ENCODE data around the gene TNFRSF4. TPM values are rescaled to one million over a fixed set of nuclear protein-coding genes. Genes with fewer than 3 reads are reported as not detected.
"Not testable (repeated sequence)": the region's sequence is repeated elsewhere in the genome, so short reads cannot be mapped to it uniquely, and the experiment has no call there.

TNFRSF4 gene
- total and polyA plus RNA-seq, 9 of the 15 experiments (the other 6 are each of a cell fraction or from before 2014, with no cell fraction given), result 0.07 to 0.44 (median 0.19) TPM; not detected in 5

DNA sequence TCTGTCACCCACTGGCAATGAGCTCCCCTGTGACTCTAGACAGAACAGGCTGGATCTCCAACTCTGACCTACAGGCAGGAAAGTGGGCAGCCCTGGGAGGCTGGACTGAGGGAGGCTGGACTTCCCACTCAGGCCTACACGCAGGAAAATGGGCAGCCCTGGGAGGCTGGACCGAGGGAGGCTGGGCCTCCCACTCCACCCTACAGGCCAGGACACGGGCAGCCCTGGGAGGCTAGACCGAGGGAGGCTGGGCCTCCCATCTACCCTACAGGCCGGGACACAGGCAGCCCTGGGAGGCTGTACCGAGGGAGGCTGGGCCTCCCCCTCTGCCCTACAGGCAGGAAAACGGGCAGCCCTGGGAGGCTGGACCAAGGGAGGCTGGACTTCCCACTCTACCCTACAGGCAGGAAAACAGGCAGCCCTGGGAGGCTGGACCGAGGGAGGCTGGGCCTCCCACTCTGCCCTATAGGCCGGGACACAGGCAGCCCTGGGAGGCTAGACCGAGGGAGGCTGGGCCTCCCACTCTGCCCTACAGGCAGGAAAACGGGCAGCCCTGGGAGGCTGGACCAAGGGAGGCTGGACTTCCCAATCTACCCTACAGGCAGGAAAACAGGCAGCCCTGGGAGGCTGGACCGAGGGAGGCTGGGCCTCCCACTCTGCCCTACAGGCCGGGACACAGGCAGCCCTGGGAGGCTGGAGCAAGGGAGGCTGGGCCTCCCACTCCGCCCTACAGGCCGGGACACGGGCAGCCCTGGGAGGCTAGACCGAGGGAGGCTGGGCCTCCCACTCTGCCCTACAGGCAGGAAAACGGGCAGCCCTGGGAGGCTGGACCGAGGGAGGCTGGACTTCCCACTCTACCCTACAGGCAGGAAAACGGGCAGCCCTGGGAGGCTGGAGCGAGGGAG lies 34.3 kb upstream of the TNFRSF4 start:
- H3K27me3 ChIP-seq (ENCODE audit: control insufficient read depth in 2 of 2, insufficient read depth in 2 of 2, low read length in 2 of 2); FAIRE-seq; H3K9me3 ChIP-seq (replicated peaks; ENCODE audit: control insufficient read depth, insufficient read depth, low read depth, low read length); H3K4me2 ChIP-seq (ENCODE audit: insufficient read depth, low read length); H3K9me1 ChIP-seq (ENCODE audit: control insufficient read depth, insufficient read depth, low read length); H3K79me2 ChIP-seq (ENCODE audit: control insufficient read depth, insufficient read depth, low read length); H4K20me1 ChIP-seq (replicated peaks; ENCODE audit: control insufficient read depth, insufficient read depth, low read length); CTCF ChIA-PET (ENCODE audit: low intra/inter-chr PET ratio); POLR2A ChIA-PET; DNase-seq (ENCODE audit: extremely low read depth in 1 of 4, low spot score in 3 of 4); H3K4me3 ChIP-seq; H3K27ac ChIP-seq (ENCODE audit: extremely low read depth, low read depth, low read length); intact Hi-C loops (cut with micrococcal nuclease); ATAC-seq; H2AFZ ChIP-seq (ENCODE audit: low read depth, low read length); BruUV-seq (replicated peaks); in situ Hi-C loops (cut with MboI): not testable (repeated sequence)
- WGBS (ENCODE audit: insufficient coverage, low coverage, missing lambda C conversion rate), result 81% methylated on average over 19 of the region's 21 CpGs
- H3K9ac ChIP-seq (ENCODE audit: insufficient read depth in 1 of 2, low read depth in 2 of 2, low read length in 2 of 2), result 0 out of 4 replicates have a peak overlapping the region, but pooled peaks of 1 of the 2 experiments have one; percentile 35
- peaks cover 14% of the 10 kb centered on the region; the same call in 1 of the 3 replicates for H3K36me3 ChIP-seq (ENCODE audit: control insufficient read depth, insufficient read depth, low read length)
- 0 out of 2 replicates have a peak, but pooled peaks have one; percentile 13 for TF ChIP-seq STAG1 (CRISPR knock-in tag; IDR thresholded peaks at IDR 0.05; ENCODE audit: borderline replicate concordance)
- H3K4me1 ChIP-seq (replicated peaks in 1 of 2; ENCODE audit: control insufficient read depth in 2 of 2, insufficient read depth in 2 of 2, low read length in 2 of 2), result peaks cover 0 to 53% of the 10 kb centered on the region in 2 experiments; a peak in 3 of 5 replicates

DNA sequence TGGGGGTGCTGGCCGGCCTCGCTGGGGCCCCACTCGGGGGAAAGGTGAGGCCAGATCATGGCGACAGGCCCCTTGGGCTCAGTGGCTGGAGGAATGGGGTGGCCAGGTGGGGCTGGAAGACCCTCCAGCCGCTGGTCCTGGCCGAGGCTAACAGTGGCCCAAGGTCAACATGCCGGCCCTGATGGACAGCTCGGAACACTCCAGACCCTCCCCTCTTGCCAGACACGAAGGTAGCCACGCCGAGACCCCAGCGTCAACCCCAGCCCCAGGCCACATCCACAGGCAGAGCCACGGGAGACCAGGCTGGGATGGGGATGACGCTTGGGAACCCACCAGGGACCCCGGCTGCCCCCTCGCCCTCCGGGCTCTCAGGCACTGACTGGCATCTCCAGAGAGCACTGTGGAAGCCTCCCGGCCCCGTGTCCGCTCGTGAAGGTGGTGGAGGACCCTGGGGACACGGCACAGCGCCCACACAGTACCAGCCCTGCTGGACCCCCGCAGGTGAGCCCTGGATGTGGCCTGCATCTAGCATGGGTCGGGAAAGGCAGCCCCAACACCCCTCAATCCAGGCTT lies 33.5 kb upstream of the TNFRSF4 start:
- WGBS (ENCODE audit: insufficient coverage, low coverage, missing lambda C conversion rate), result 75% methylated on average over 24 of the region's 25 CpGs
- BruUV-seq (replicated peaks), result no TSS peak
- ChIA-PET POLR2A (interaction anchor here (0.6 kb wide), 1 partner anchor 89 kb away, joined by 4 read pairs; no protein-coding TSS in a partner anchor), CTCF (ENCODE audit: low intra/inter-chr PET ratio) (no interaction called here)
- no peak overlapping the region for H3K27ac ChIP-seq (ENCODE audit: extremely low read depth, low read depth, low read length)
- DNase-seq (ENCODE audit: extremely low read depth in 1 of 4, low spot score in 3 of 4), result no peak
- FAIRE-seq, result no peak
- in situ Hi-C loops (cut with MboI) (no loop called here), intact Hi-C loops (cut with micrococcal nuclease) (no loop called here)
- H3K4me1 ChIP-seq (replicated peaks in 1 of 2; ENCODE audit: control insufficient read depth in 2 of 2, insufficient read depth in 2 of 2, low read length in 2 of 2), result peaks cover 0 to 57% of the 10 kb centered on the region in 2 experiments; a peak in 3 of 5 replicates
- H4K20me1 ChIP-seq (replicated peaks; ENCODE audit: control insufficient read depth, insufficient read depth, low read length), result no peaks in the 10 kb centered on the region
- no peaks in the 10 kb centered on the region for H3K9me1 ChIP-seq (ENCODE audit: control insufficient read depth, insufficient read depth, low read length)
- H3K4me2 ChIP-seq (ENCODE audit: insufficient read depth, low read length), result no peak overlapping the region
- TF ChIP-seq MEIS2 (IDR thresholded peaks at IDR 0.05; ENCODE audit: partially characterized antibody) (no peak), FIP1L1 (IDR thresholded peaks at IDR 0.05; ENCODE audit: low read depth, low read length, poor library complexity, severe bottlenecking) (peak; percentile 21), POLR2G (IDR thresholded peaks at IDR 0.05; ENCODE audit: low read depth, low read length) (peak; percentile 28), ZNF778 (CRISPR knock-in tag; IDR thresholded peaks at IDR 0.05) (no peak), NKRF (IDR thresholded peaks at IDR 0.05; ENCODE audit: borderline replicate concordance) (no peak), SNRNP70 (optimal IDR thresholded peaks at IDR 0.05; ENCODE audit: low read depth, low read length) (no peak), HDAC8 (tag; IDR thresholded peaks at IDR 0.05) (no peak), SRF (CRISPR knock-in tag; IDR thresholded peaks at IDR 0.05) (no peak), DACH1 (IDR thresholded peaks at IDR 0.05; ENCODE audit: partially characterized antibody) (no peak), FOS (IDR thresholded peaks at IDR 0.05; ENCODE audit: extremely low read depth, insufficient read length) (no peak)
- no peak overlapping the region for H2AFZ ChIP-seq (ENCODE audit: low read depth, low read length)
- no peak overlapping the region for H3K4me3 ChIP-seq
- H3K9me3 ChIP-seq (replicated peaks; ENCODE audit: control insufficient read depth, insufficient read depth, low read depth, low read length), result no peaks in the 10 kb centered on the region
- peaks cover 7% of the 10 kb centered on the region; the same call in 1 of the 3 replicates for H3K36me3 ChIP-seq (ENCODE audit: control insufficient read depth, insufficient read depth, low read length)
- no peaks in the 10 kb centered on the region for H3K27me3 ChIP-seq (ENCODE audit: control insufficient read depth in 2 of 2, insufficient read depth in 2 of 2, low read length in 2 of 2)
- ATAC-seq, result no peak
- H3K79me2 ChIP-seq (ENCODE audit: control insufficient read depth, insufficient read depth, low read length), result no peaks in the 10 kb centered on the region
- peak overlapping the region in 1 of 2 experiments; percentile 20; a peak in 1 of 4 replicates for H3K9ac ChIP-seq (ENCODE audit: insufficient read depth in 1 of 2, low read depth in 2 of 2, low read length in 2 of 2)

Measured in K562 (cell line).